Measurements from ENCODE around the gene RASA3. TPM values are rescaled to one million over a fixed set of nuclear protein-coding genes. Genes with fewer than 3 reads are reported as not detected.

The RASA3 gene
- total and polyA plus RNA-seq, 2 of the 8 experiments (the other 6 are each of a cell fraction or from before 2014, with no cell fraction given): 7.5 to 21.9 TPM

DNA sequence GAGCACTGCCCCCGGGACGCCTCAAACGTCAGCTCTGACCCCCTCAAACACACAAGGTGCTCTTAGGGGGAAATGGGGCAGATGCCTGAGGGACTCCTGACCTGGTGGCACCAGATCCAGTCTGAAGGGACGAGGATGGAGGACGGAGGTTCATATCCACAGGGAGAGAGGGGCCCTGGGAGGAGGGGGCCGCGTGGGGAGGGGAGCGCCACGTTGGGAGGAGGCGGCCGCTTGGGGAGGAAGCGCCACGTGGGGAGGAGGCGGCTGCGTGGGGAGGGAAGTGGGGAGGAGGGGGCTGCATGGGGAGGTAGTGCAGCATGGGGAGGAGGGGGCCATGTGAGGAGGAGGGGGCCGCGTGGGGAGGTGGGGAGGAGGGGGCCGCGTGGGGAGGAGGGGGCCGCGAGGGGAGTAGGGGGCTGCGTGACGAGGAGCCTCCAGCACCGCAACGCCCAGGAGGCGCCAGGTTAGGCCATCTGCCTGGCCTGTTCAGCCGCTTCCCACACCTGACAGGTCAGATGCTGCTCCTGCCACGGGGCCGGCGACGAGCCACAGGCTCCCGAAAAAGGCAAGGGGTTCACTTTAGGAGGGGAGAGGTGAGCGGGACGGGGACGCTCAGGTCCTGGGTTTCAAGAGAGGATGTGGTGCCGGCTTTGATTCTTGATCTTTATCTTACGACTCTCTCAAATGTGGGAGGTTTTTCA, 121.9 kb downstream of the RASA3 start (continued):
- no peak for TF ChIP-seq CHD7 (IDR thresholded peaks at IDR 0.05; ENCODE audit: insufficient replicate concordance, low read length)
- TF ChIP-seq SP2 (IDR thresholded peaks at IDR 0.05; ENCODE audit: low read length): no peak
- no peak for TF ChIP-seq RFX5 (IDR thresholded peaks at IDR 0.05; ENCODE audit: borderline replicate concordance, low read depth, low read length)
- TF ChIP-seq RXRA (IDR thresholded peaks at IDR 0.05; ENCODE audit: insufficient read depth, low read depth, low read length): no peak
- no peak for TF ChIP-seq FOSL1 (IDR thresholded peaks at IDR 0.05; ENCODE audit: insufficient read depth, low read depth, low read length)
- no peak for TF ChIP-seq JUND (IDR thresholded peaks at IDR 0.05; ENCODE audit: low read length)
- no peak for TF ChIP-seq CBX5 (IDR thresholded peaks at IDR 0.05; ENCODE audit: low read depth, low read length)
